Astrocyte (in vitro differentiated cells and primary cell): Measurements from ENCODE around the gene GRHL1.

Source experiments
- EZH2 ChIP-seq: IDR thresholded peaks from 2 replicates; pipeline ENCODE4 v1.6.1; 2012; ENCODE audit warnings: mild to moderate bottlenecking, low read length, inconsistent platforms; ENCODE audit not compliant: insufficient read depth
- TF ChIP-seq, protein P1 (sequence below): IDR thresholded peaks from 2 replicates; pipeline ENCODE4 v1.5.1; 2011; ENCODE audit warnings: low read depth, mild to moderate bottlenecking, inconsistent platforms, low read length, moderate library complexity; ENCODE audit not compliant: insufficient read depth

DNA sequence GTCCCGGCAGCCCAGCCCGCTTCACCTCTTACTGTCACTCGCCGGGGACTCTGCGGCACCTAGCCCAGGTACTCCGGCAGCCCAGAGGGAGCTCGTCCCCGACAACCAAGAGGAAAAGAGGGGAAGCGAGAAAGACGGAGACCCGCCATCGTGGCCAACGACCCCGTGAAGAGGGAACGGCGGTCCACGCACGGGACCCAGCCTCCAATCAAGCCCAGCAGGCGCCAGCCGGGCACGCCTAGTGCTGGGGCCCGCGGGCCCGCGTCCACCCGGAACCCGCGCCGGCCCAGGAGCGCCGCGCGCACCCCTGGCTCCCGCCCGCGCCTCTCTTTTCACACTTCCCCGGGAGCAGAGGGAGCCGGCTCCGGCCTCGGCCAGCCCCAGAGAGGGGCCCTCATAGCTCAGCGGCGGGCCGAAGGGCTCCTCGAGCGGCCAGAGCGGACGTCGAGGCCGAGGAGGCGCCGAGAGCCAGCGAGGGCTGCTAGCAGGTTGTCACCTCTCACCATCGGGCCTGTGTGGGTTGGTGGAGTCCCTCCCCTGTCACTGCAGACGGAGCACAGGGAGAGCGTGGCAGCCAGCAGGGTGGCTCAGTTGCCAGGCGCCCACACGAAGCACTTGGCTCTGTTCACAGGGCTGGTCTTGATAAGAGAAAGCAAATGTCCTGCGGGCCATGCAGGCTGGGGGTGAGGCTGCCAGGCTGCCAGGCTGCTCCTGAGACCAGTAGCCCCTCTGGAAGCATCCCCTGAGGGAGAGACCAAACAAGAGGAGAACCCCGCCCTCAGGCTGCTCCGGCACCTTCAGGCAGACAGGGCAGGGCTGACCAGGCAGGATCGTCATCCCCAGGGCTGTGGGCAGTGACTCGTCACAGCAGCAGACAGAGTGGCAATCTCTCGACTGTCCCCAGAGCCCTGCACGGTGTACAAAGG is 55.0 kb downstream of the GRHL1 start:
- TF ChIP-seq, protein P1, sequence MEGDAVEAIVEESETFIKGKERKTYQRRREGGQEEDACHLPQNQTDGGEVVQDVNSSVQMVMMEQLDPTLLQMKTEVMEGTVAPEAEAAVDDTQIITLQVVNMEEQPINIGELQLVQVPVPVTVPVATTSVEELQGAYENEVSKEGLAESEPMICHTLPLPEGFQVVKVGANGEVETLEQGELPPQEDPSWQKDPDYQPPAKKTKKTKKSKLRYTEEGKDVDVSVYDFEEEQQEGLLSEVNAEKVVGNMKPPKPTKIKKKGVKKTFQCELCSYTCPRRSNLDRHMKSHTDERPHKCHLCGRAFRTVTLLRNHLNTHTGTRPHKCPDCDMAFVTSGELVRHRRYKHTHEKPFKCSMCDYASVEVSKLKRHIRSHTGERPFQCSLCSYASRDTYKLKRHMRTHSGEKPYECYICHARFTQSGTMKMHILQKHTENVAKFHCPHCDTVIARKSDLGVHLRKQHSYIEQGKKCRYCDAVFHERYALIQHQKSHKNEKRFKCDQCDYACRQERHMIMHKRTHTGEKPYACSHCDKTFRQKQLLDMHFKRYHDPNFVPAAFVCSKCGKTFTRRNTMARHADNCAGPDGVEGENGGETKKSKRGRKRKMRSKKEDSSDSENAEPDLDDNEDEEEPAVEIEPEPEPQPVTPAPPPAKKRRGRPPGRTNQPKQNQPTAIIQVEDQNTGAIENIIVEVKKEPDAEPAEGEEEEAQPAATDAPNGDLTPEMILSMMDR = no peak
- no peak for TF ChIP-seq EZH2
